Islet of Langerhans (tissue), 1 donor: ENCODE data around the gene AGR3.
A peak's percentile ranks its signal among the peaks of the same experiment; 100 is the strongest.

ENCODE experiments used
- FAIRE-seq: peaks from one replicate; lab custom pipeline; 2011; peaks lifted over from hg19 to GRCh38; lab: Jason Lieb, UNC

Gene AGR3

GRCh38 chr7:16881844-16882243 is at the start of gene AGR3:
Gene AGR3, minus strand, starts transcription at chr7:16881983. Its CDS starts 3,365 bp downstream, at chr7:16878618.
- no peak for FAIRE-seq

GRCh38 chr7:16930946-16931345 is 49.2 kb upstream of the AGR3 start:
- FAIRE-seq: no peak

DNA sequence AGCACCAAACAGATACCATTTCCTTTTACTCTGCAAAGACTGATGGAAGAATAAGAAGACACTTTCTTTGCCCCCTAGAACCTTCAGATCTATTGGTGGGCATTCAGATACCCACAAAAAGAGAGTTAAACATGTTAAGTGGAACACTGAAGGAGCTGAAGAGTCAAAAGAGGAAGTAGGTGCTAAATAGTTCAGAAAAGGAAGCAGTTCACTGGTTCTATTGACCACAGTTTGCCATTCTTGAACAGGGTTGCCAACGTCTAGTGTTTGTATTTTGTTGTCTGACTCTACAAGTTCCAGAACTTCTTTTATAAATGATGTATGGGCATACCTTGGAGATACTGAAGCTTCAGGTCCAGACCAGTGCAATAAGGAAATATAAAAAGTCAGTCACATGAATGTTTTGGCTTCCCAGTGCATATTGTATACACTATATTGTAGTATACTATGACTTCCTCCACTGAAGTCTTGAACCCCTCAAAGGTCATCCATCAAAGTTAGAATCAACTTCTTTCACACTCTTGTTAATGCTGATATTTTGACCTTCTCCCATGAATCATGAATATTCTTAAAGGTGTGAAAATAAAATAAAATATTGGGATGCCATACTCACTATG is 47.5 kb upstream of the AGR3 start:
- FAIRE-seq: no peak

- FAIRE-seq: no peak
These were observed 45.1 kb upstream of the AGR3 start for GRCh38 chr7:16926861-16927260.

GRCh38 chr7:16926283-16926682 is 44.5 kb upstream of the AGR3 start:
- FAIRE-seq: peak; percentile 66

DNA sequence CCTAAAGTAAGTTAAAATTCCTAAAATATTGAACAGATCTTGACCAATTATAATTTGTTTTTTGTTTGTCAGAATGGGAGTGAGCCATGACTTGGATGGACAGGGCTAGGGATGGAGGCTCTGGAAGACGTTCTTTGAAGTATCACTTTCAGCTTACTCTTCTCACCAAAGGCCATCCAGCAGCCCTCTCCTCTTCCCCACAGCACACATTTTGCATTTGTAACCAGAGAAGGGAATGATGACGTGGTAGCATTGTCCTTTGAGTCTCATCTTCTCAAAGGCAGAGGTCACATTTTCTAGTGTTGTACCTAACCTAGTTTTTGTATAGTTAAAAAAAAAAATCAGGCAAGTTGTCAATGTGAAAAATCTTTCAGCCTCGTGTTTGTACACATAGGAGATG is 43.8 kb upstream of the AGR3 start:
- FAIRE-seq: no peak

DNA sequence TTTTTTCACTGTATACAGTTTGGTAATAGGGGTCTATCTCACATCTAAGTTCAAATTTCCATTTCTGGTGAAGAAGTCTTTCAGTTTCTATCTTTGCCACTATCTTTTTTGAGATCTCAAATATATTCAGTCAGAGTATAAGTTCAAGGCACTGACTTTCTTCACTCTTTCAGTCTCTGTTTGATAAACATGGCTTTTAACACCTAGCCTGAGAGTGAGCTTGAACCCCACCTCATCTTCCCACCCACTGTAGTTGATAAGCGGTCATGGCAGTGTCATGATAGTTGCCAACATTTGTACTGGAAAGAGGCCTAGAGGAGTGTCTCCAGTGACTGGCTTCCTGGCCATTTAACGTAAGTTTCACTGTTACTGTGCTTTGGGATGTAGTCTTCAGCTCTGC is 41.2 kb upstream of the AGR3 start:
- FAIRE-seq: no peak

DNA sequence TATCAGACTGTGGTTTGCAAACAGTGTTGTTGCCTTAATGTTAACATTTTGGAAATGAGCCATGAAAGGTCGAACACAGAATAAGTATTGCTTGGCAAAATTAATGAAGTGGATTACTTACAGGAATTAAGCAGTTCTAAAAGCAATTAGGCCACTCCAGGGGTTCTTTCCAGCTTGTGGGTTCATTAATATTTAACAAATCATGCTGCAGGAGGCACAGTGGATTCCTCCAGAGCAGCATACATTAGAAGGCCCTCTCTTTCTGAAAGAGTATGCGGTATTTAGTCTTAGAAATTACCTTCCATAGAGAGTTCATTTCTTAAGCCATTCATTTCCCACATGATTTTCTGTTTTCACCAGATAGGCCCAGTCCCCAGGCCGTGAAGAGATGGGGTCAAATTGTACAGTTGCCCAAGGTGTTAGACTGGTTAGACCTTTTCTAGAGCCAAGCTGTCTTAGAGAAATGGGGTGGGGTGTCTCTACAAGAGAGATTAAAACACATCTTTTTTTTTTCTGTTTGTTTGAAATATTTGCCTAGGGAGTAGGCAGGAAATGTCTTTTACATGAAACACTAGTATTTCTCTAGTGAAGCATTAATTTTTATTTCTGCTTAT is 40.0 kb upstream of the AGR3 start:
- no peak for FAIRE-seq

GRCh38 chr7:16921151-16921550 is 39.4 kb upstream of the AGR3 start:
- FAIRE-seq: no peak

DNA sequence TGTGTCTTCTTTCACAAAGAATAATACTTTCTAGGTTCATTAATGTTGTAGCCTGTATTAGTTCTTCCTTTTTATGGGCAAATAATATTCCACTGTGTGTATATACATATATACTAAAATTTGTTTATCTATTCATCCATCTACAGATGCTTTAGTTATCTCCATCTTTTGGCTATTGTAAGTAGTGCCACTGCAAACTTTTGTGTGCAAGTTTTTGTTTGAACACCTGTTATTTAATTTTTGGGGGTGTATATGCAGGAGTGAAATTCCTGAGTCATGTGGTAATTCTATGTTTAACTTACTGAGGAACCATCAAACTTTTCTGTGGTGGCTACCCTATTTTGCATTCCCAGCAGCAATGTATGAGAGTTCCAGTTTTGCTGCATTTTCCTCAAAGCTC is 37.7 kb upstream of the AGR3 start:
- FAIRE-seq: no peak

GRCh38 chr7:16918288-16918895 is 36.6 kb upstream of the AGR3 start:
- peak; percentile 87 for FAIRE-seq

GRCh38 chr7:16916738-16917137 is 35.0 kb upstream of the AGR3 start:
- FAIRE-seq: no peak

DNA sequence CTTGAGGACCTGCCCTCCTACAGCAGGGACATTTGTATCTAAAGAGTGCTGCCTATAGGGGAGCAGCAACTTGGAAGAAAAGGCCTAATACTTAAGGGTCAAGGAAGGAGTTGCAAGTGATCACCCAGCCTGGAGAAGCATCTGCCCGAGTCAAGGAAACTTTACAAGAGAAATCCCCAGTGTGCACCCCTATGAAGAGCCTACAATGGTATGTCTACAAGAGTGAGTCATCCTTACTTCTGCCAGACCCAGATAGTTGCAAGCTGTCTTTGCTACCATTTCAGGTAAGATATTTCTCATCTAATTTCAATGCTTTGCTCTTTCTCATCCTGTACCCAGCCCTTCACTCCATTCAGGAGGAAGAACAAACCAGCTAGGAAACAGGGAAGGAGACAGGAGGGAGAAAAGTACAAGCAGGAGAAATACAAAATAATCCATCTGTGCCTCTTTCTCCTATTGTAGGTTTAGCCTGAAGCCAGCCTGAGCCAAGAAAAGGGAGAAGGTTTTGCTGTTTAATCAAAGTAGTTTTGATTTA is 34.4 kb upstream of the AGR3 start:
- FAIRE-seq: no peak

DNA sequence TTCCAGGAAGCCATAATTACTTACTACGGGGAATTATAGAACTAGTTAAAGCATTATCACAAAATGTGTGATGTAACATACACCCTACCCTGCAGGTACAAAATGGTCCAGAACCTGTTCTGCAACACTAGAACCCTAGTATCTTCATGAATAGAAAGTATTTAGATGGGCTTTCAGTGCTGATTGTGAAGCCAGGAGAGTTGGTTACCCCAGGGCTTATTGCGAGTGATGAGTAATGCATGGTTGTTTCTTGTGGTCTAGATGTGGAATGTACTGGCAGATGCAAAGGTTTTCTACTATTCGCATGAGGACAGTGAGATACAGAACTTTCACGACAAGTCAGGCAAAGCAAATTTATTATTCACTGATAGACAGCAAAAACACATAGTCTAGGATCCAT is 33.6 kb upstream of the AGR3 start:
- no peak for FAIRE-seq

DNA sequence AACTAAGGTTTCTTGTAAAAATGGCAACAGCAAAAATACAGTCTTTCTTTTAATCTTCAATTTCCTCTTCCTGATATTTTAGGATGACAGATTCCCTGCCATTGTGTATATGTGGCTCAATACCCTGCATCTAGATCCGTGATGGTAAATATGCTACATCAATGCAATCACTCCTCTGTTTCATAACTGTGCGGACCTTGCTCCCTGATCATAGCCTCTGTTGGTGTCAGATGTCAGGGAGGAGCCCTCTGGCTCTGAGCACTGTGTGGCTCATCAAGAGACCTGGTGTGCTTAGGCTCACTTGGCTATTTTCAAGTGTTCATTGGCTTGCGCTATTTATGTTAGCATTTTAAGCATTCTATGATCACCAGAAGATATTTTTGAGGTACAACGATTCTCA is 33.0 kb upstream of the AGR3 start:
- no peak for FAIRE-seq

DNA sequence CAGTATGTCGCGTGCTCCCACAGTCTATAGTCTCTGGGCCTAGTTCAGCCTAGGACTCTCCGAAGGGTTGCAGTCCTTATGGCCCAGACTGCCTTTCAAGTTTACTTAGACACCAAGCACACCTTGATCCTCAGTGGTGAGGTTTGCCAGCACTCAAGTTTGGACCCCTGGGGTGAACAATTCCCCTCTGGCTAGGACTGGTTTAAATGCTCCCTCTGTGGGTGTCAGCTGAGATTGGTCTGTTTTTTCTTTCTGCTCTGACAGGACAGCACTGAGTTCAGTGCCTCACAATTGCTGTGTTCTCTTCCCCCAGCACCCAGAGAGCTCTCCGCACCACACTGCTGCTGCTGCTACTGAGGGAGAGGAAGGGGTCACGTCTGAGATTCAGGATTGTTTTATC is 31.9 kb upstream of the AGR3 start:
- no peak for FAIRE-seq

- FAIRE-seq: no peak
These were observed 30.8 kb upstream of the AGR3 start for GRCh38 chr7:16912540-16912939.

DNA sequence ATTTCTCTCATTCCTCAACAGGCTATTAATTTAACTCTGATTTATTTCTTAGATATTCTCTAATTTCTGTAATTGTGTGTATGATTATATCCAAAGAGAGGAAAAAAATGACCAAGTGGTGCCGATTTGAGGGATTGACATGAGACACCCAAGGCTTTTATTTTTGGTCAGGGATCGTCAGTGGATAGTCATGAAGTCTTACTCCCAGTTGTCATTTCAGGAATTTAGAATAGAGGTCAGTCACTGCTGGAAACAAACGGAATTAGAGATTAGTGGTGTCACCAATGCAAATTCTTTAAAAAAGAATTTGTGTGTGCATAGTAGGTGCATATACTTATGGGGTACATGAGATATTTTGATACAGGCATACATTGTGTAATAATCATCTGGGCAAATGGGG is 26.8 kb upstream of the AGR3 start:
- no peak for FAIRE-seq

DNA sequence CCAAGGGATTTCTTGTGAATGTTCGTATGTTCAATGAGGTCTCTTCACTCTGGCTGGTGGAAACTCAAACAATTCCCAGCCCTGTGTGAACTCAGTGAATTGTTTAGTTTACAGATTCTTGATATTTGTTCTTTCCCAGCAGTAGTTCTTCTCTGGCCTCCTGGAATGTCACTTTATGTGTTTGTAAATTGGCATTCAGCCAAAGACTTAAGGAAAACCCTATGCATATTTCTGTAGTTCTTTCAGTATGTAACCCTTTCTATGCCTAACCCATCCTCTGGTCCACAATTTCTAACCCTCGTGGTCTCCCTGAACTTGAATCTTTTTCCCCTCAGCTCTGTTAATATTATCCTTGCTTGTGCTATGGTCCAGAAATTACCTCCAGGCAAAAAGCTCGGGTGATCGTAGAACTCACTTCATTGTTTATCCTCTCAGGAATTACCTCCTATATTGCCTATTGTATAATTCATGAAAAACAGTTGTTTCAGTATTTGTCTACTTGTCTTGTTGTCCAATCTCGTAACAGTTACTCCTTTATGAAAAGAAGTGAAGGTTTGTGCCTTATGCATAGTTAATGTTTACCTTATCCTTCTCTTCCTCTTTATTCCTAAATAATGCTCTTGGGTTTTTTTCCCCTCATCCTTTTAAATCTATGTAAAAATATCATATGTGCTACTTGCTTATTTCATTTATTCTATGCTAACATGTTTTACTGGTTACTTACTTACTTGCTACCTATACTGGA is 23.7 kb upstream of the AGR3 start:
- no peak for FAIRE-seq

GRCh38 chr7:16904076-16904475 is 22.3 kb upstream of the AGR3 start:
- FAIRE-seq: no peak

- no peak for FAIRE-seq
These were observed 18.5 kb upstream of the AGR3 start for GRCh38 chr7:16900209-16900768.

DNA sequence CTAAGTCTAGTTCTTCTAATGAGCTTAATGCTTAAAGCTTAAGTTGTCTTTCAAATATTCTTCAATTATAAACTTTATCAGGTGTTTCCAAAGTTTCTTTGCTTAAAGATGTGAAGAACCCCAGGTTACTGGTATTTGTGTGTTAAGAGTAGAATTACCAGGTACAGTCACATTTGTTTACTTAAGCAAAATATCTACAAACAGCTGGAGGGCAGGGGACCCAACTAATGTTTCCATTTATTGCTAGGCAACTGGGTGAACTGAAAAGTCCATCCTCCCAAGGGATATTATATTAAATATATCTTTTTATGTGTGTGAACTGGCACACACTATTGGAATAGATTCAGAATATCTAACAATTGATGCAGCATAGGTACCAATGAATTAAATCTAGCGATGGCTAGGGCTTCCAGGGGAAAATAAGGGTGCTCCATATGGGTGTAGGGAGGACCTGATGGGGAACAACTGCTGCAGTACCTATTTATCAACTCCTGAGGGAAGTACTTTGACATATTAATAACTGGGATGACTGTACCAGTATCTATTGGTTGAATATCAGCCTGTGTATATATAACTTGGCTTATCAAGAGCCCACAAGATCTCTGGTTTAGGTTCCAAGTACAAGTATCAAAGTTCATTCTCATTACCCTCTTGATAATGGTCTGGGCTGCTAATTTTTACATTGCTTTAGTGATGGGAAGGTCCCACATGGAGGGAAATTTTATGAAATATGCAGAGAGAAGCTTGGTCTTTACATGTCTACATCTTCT is 10.3 kb upstream of the AGR3 start:
- no peak for FAIRE-seq
